SH-SY5Y (cell line): Measurements from ENCODE around the gene GNAI2.

Experiments used
- GATA2 ChIP-seq: IDR thresholded peaks from 2 replicates; pipeline ENCODE4 v1.6.1; 2011; ENCODE audit warnings: mild to moderate bottlenecking, low read depth, low read length
- GATA3 ChIP-seq: IDR thresholded peaks from 2 replicates; pipeline ENCODE4 v1.6.1; 2011; ENCODE audit warnings: low read depth, mild to moderate bottlenecking, low read length, moderate library complexity

GNAI2 gene

DNA sequence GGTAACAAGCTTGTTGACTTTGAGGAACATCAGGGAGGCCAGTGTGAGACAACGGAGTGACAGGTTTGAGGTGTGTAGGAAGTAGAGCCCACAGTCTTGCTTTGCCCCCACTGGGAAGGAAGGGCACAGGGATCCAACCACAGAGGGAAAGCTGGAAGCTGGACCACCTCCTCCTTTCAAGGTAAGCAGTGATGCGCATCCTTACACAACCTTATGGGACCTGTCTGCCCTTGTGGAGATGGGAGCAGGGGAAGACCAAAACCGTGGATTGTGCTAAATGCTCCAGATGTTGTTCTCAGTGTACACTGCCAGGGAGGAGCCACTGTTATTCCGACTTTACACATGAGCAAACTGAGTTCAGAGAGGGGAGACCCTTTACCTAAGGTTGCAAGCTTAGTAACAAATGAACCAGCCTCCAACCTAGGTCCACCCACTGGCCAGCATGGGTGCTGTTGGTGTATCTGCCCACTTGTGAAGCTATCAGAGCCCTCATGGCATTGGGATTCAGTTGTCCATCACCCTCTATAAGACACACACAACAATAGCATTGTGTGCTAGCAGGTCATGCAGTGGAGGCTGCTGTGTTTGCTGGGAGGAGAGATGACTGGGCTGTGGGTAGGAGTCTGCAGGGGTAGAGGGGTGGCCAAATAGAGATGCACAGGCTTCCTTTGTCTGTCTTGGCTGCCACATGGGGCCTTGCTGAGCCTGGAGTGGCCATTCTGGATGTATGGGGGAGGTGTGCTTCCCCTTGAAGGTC is 42.3 kb downstream of the GNAI2 start:
- TF ChIP-seq GATA3 (no peak), GATA2 (no peak)

GRCh38 chr3:50278880-50279224 is 42.8 kb downstream of the GNAI2 start, which contains the start of gene LSMEM2:
TSS of gene LSMEM2 (plus strand) at chr3:50279087. CDS start at chr3:50279114, 27 bp downstream.
- no peak for TF ChIP-seq GATA3
- TF ChIP-seq GATA2, result no peak

DNA sequence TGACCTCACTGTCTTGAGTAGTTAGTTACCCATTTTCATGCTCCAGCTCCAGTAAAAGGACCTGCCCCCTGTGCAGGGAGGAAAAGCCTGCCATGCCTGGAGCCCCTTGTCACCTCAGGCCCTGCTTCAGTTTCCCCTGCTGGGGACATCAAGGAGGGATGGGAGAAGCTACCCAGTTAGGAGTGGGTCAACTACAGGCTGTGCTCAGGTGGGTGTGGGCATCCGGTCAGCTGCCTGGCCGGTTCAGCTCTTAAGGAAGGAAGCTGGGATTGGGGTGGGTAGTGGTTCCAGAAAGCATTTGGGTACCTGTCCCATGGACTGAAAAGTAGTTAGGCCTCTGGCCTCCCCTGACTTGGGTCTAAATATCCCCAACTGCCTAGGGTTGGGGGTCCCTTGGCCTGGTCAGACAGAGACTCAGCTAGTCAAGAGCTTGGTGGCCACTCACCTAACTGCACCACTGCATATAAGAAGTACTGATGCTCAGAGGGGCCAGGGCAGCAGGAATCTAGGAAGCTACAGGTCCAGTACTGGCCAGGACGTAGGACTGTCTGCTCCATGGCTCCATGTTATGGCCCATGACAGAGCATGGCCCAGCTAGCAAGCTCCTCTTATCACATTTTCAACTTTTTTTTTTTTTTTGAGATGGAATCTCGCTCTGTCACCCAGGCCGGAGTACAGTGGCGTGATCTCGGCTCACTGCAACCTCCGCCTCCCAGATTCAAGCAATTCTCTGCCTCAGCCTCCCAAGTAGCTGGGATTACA is 43.4 kb downstream of the GNAI2 start:
- TF ChIP-seq GATA2 (no peak), GATA3 (no peak)

GRCh38 chr3:50286322-50287227 is 50.6 kb downstream of the GNAI2 start:
- TF ChIP-seq GATA3 (no peak), GATA2 (no peak)

DNA sequence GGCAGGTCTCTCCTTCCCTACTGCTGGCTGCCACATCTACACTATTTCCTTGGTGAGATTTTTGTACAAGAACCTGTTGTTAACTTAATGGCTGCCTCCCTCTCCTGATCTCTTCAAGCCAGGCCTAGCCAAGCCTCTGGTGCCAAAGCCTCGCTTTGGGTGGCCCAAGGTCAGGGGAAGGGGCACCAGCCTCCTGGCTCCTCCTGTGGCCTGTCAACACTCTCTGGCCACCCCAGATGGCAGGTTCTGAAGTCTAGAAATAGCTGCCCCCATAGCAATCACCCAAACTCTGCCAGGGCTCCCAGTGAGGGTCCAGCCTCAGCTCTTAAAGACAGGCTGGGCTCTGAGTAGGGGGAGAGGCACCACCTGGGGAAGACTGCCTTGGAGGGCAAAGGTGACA is 51.3 kb downstream of the GNAI2 start:
- TF ChIP-seq GATA3, result no peak
- no peak for TF ChIP-seq GATA2

- no peak for TF ChIP-seq GATA3
- TF ChIP-seq GATA2, result no peak
Observed at GRCh38 chr3:50288387-50289007, 52.5 kb downstream of the GNAI2 start.

- TF ChIP-seq GATA3 (no peak), GATA2 (no peak)
Observed at GRCh38 chr3:50289130-50289529, 53.1 kb downstream of the GNAI2 start.

DNA sequence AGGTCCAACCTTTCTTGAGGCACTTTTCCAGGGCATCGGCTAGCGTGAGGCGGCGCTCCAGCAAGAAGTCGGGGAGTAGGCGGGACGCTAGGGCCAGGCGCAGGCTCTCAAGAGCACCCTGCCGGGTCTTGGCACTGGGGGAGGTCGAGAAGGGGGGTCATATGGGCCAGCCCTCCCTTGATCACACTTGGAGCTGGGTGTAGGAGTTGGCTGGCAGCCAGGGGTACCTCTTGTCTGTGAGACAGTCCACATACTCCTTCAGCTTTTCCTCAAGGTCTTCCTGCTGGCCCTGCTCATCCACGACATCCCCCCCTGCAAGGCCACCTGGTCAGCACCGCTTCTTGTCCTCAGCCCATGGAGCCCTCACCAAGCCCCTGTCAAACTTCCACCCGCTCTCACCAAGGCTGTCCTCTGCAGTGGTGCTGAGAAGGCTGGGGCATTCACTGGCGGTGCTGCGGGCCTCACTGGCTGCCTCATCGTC is 54.2 kb downstream of the GNAI2 start:
- TF ChIP-seq GATA2 (no peak), GATA3 (no peak)

- TF ChIP-seq GATA2, result no peak
- TF ChIP-seq GATA3, result no peak
Observed at GRCh38 chr3:50292159-50293078, 56.4 kb downstream of the GNAI2 start, which contains the start of gene IFRD2. TSS of gene IFRD2 (minus strand) at chr3:50292429. CDS start at chr3:50292274, 155 bp downstream.

GRCh38 chr3:50293079-50293801 is 57.2 kb downstream of the GNAI2 start:
- no peak for TF ChIP-seq GATA2
- TF ChIP-seq GATA3, result no peak

- TF ChIP-seq GATA2, result no peak
- TF ChIP-seq GATA3, result no peak
Observed at GRCh38 chr3:50294089-50294488, 58.1 kb downstream of the GNAI2 start.

DNA sequence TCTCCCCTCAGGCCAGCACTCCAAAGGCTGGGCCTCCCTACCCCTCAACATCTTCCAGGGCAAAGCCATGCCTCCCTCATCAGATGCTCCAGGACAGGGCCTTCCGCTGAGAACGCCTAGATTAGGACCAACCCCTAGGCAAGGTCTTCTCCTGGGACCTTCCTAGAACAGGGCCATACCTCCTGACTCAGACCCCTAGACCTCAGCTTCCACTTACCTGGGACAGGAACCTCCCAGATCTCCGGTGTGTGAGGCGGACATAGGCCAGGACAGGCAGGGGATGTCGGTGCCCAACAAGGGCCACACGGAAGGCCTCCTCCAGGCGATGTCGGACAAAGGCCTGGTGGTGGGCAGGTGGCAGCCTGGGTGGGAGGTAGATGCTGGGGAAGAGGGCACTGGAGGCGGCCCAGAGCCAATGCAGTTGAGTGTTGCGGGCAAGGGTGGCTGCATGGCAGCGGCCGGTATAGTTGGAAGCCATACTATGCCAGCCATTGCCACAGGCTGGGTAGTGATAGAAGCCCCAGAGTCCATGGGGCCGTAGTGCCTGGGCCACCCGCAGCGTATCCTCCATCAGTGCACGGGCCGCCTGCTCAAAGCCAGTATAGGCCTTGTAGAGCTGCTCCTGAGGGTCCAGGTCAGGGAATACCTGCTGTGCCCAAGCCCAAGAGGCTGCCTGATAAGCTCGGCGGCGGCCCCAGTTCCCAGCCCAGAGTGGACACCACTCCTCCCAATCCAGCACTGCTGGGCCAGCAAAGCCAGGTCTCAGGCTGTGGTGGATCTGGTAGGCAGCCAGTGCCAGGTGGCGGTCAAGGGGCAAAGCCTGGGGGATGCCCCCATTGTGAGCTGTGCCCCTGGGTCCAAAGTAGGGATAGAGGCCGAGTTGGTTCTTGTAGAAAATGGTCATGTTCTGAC is 58.7 kb downstream of the GNAI2 start:
- no peak for TF ChIP-seq GATA2
- TF ChIP-seq GATA3, result no peak
